Adrenal gland (tissue), 12 donors: Measurements from ENCODE around the gene EPS8L1. TPM values are rescaled to one million over a fixed set of nuclear protein-coding genes. Genes with fewer than 3 reads are reported as not detected.
A peak's percentile ranks its signal among the peaks of the same experiment; 100 is the strongest.

Experiments used
- DNase-seq, 7 donors: peaks; one replicate each; pipeline ENCODE4 v3.0.0-alpha.2; 2019 to 2020
- H3K27ac ChIP-seq, 5 donors: fragments of 200-600 bp; sonication (generic) in 4 of 5; 1 replicate in 3 of 5; 2 replicates in 2 of 5; pipeline versions ENCODE4 v1.5.1 to v1.8.0; 2016 to 2020; ENCODE audit warnings: mild to moderate bottlenecking in 1 of 5
- H3K27me3 ChIP-seq: fragments of 200-600 bp; 2 replicates; pipeline ENCODE4 v1.8.0; 2021
- H3K36me3 ChIP-seq, 2 donors: fragments of 200-600 bp; replicated peaks in 1 of 2; 1 replicate in 1 of 2; 2 replicates in 1 of 2; pipeline versions ENCODE4 v1.5.1 to v1.8.0; 2018 to 2022
- H3K4me1 ChIP-seq, 2 donors: fragments of 200-600 bp; replicated peaks in 1 of 2; 1 replicate in 1 of 2; 2 replicates in 1 of 2; pipeline versions ENCODE4 v1.5.1 to v1.8.0; 2018 to 2021
- H3K4me3 ChIP-seq, 4 donors: fragments of 200-600 bp; sonication (generic) in 3 of 4; one replicate each; pipeline ENCODE4 v1.5.1; 2016 to 2018
- H3K9me3 ChIP-seq, 3 donors: fragments of 200-600 bp; sonication (generic) in 1 of 3; replicated peaks in 1 of 3; 1 replicate in 2 of 3; 2 replicates in 1 of 3; pipeline versions ENCODE4 v1.5.1 to v1.8.0; 2016 to 2021
- POLR2A ChIP-seq, 2 donors: fragments of 450-650 bp; IDR thresholded peaks; one replicate each; pipeline ENCODE4 v1.6.1; 2017; ENCODE audit warnings: antibody characterized with exemption in 2 of 2, mild to moderate bottlenecking in 2 of 2, moderate library complexity in 1 of 2
- WGBS, 4 donors: extraction: QIAGEN DNeasy Blood & Tissue Kit in 2 of 4; methylation state at CpG; one replicate each; pipeline versions ENCODE4 v1.1.5 to v1.1.7; 2013 to 2017; 5-methylcytosine and 5-hydroxymethylcytosine counted together
- intact Hi-C, 2 donors: fragments of 100-400 bp; cut with DNase I; formaldehyde crosslinking; loops; one replicate each; pipeline versions ENCODE4 v1.14.1 to v1.15.0; 2022 to 2023
- polyA plus RNA-seq, 3 donors: library from polyadenylated mRNA; stranded (reverse); fragments of 200-250 nt in 2 of 3; fragments of 350-450 nt in 1 of 3; fragmentation: Illumina TruSeq in 1 of 3; extraction: RNeasy Lipid Tissue Mini Kit (QIAGEN cat#74804) in 1 of 3; gene quantifications; one replicate each; pipeline ENCODE4 v1.2.3, GENCODE V29; 2013 to 2014
- total RNA-seq, 9 donors: library from RNA; depleted of rRNA in 4 of 9; stranded (reverse); fragments of >200 nt in 4 of 9; fragments of 120-200 nt in 1 of 9; fragmentation: NEBNext Ultra II Directional in 1 of 9; extraction: Animal tissue kit (Norgen Biotek cat#: 25700) in 1 of 9; gene quantifications; one replicate each; pipeline versions ENCODE4 v1.1.0 to v1.2.4, GENCODE V29; 2013 to 2023
- TF ChIP-seq, protein P1 (sequence below), 6 experiments: fragments of 450-650 bp in 4 of 6; fragments of 200-600 bp in 2 of 6; sonication (generic) in 1 of 6; IDR thresholded peaks; 1 replicate in 5 of 6; 2 replicates in 1 of 6; pipeline versions ENCODE4 v1.5.1 to v1.8.0; 2016 to 2021; ENCODE audit warnings: antibody characterized with exemption in 6 of 6, mild to moderate bottlenecking in 2 of 6, moderate library complexity in 1 of 6
- donor health status: healthy with polysubstance abuse.
- donor health status: Bipolar disorder and iron deficiency.
- donor health status: DM: yes; HTN: yes; CAD: no.
- donor health status: DM: no; HTN: no; CAD: no.
- donor health status: DM: no; HTN: no; CAD: no.
- donor health status: DM: yes; HTN: yes; CAD: no.

Gene EPS8L1
- total and polyA plus RNA-seq, 12 donors: 0.60 to 8.0 (median 2.2) TPM; not detected in 2

DNA sequence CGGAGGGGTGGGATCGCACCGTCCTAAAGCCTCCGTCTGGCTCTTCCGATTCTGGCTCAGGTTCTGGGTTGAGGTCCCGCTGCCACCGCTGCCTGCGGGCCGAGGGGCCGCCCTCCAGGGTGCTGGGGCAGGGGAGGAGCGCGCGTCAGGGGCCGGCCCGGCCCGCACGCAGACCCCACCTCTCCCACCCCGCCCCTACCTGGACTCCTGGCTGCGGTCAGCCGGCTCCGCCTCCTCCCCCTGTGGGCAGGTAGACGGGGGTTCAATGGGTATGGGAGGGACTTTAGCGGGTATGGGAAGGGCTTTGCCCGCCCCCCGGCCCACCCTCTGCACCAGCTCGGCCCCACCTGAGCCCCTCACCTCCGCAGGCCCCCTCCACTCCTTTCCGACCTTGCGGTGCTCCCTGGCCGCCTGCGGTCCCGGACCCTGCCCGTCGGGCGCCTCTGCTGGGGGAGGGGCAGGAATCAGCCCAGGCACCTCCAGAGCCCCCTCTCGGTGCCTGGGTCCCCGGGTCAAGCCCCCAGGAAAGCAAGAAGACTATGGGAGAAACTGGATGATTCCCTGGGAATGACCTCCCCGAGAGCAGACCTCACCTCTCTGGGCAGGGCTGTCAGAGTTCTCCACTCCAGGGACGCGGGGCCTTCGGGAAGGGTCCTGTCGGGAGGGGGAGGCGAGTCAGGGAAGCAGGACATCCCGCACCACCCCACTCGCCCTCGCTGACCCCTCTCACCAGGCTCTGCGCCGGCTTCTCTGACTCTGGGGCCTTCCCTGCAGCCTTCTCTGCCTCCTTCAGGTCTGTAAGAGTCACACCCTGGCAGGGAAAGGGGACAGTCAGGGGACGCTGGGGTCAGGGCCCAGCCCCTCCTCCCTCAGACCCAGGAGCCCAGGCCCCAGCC is 17.0 kb downstream of the EPS8L1 start:
- peaks cover 0 to 1% of the 10 kb centered on the region in 2 donors for H3K4me1 ChIP-seq
- no peak for TF ChIP-seq POLR2A (IDR thresholded peaks at IDR 0.05)
- TF ChIP-seq, protein P1, sequence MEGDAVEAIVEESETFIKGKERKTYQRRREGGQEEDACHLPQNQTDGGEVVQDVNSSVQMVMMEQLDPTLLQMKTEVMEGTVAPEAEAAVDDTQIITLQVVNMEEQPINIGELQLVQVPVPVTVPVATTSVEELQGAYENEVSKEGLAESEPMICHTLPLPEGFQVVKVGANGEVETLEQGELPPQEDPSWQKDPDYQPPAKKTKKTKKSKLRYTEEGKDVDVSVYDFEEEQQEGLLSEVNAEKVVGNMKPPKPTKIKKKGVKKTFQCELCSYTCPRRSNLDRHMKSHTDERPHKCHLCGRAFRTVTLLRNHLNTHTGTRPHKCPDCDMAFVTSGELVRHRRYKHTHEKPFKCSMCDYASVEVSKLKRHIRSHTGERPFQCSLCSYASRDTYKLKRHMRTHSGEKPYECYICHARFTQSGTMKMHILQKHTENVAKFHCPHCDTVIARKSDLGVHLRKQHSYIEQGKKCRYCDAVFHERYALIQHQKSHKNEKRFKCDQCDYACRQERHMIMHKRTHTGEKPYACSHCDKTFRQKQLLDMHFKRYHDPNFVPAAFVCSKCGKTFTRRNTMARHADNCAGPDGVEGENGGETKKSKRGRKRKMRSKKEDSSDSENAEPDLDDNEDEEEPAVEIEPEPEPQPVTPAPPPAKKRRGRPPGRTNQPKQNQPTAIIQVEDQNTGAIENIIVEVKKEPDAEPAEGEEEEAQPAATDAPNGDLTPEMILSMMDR (IDR thresholded peaks at IDR 0.05): no peak
- WGBS, 4 donors: 89 to 93% (median 91%) methylated on average over 8 to 49 of the region's 49 CpGs
- peak in 1 of 7 donors; percentile 14 for DNase-seq
- H3K36me3 ChIP-seq: peaks cover 0 to 41% of the 10 kb centered on the region in 2 donors
- H3K9me3 ChIP-seq: no peaks in the 10 kb centered on the region
- H3K27me3 ChIP-seq: no peaks in the 10 kb centered on the region
- H3K27ac ChIP-seq: no peak overlapping the region
- H3K4me3 ChIP-seq: no peak overlapping the region
- intact Hi-C loops: no loop called here

DNA sequence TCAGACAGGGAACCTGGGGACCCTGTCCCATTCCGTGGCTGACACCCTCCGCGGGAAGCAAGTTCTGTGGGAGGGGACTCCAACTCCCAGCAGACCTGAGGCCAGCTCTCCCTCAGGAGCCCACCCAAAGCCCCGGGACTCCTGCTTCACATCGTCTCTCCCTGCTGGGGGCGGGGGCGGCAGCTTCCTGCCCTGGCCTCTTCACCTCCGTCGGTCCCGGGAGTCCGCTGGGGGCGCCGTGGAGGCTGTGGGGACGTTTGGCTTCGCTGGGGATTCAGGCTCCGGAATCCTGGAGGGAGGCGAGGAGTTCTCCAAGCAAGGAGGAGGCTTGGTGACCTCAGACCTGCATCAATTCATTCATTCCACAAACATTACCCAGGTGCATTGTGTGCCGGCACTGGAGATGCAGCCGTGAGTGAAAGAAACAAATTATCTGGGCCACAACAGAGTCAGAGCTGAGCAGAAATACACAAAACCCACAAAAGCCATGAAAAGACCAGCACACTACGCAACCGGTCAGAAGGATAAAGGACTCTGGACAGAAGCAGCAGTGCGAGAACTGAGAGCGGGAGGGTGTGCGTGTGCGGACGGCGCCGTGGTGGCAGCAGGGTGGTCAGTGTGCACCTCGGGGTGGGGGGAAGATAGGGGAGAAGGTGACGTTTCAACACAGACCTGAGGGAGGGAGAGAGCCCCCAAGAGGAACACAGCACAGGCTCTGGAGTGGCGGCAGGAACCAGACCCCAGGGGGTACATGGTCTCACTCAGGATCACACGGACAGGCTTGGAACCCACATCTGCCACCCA is 19.0 kb downstream of the EPS8L1 start:
- peaks cover 0 to 49% of the 10 kb centered on the region in 2 donors for H3K36me3 ChIP-seq

DNA sequence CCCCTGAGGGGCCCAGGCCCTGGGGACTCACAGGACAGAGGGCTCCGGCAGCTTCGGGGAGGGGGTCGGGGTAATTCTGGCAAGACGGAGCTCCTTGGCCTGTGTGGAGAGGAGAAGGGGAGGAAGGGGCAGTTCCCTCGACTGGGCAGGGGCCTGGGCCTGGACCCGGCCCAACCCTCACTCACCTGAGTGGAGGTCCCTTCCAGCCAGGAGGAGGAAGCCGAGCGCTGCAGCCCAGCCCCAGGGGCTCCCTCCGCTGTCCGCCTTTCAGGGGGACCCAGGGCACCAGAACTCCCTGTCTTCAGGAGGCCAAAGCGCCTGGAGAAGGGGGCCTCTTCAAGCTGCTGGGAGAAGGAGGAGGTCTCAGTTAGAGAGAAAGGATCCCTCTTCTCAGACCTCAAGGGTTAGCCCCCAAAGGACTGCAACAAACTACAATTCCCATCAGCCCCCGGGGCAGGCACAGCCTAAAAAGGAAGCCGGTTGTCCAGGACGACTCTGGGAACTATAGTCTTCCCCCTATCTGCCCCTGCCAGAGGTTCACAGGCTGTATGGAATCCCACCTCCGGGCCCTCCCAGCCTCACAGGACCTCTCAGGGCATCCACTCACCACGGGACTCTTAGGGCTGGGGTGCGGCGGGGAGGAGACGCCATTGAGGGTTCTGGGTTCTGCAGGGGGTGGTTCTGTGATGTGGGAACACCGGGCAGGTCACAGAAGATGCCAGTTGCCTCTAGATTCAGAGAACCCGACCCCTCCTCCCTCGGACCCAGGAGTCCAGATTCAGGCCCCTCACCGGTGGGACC is 19.8 kb downstream of the EPS8L1 start:
- Histone ChIP-seq H3K36me3 (peaks cover 0 to 54% of the 10 kb centered on the region in 2 donors), H3K4me3 (no peak overlapping the region), H3K9me3 (no peaks in the 10 kb centered on the region), H3K4me1 (no peaks in the 10 kb centered on the region), H3K27ac (no peak overlapping the region), H3K27me3 (no peaks in the 10 kb centered on the region)
- peak in 2 of 7 donors; percentile 12 for DNase-seq
- TF ChIP-seq, protein P1 (IDR thresholded peaks at IDR 0.05): no peak
- no peak for TF ChIP-seq POLR2A (IDR thresholded peaks at IDR 0.05)
- WGBS, 4 donors: 88 to 100% (median 92%) methylated on average over 6 to 23 of the region's 23 CpGs
- intact Hi-C loops: no loop called here

More for the DNA sequence above, 19.0 kb downstream of the EPS8L1 start:
- no peaks in the 10 kb centered on the region for H3K9me3 ChIP-seq
- H3K4me3 ChIP-seq: no peak overlapping the region
- no peaks in the 10 kb centered on the region for H3K4me1 ChIP-seq
- 85 to 91% (median 89%) methylated on average over 24 to 32 of the region's 32 CpGs for WGBS, 4 donors
- intact Hi-C loops: no loop called here
- no peak overlapping the region for H3K27ac ChIP-seq
- H3K27me3 ChIP-seq: no peaks in the 10 kb centered on the region
- TF ChIP-seq POLR2A (IDR thresholded peaks at IDR 0.05): no peak
- TF ChIP-seq, protein P1 (IDR thresholded peaks at IDR 0.05): no peak
- peak in 1 of 7 donors; percentile 12 for DNase-seq
